ENCODE data around the gene ZNF521. TPM values are rescaled to one million over a fixed set of nuclear protein-coding genes. Genes with fewer than 3 reads are reported as not detected.
A peak's percentile ranks its signal among the peaks of the same experiment; 100 is the strongest.

ZNF521 gene
- polyA plus RNA-seq, 1 donor: 9.3 TPM

- WGBS (ENCODE audit: insufficient coverage, low lambda C conversion rate): no CpG with 5 or more reads among the region's 4 CpGs
- Histone ChIP-seq H3K27me3 (ENCODE audit: control insufficient read depth, insufficient read depth, low read length) (no peaks in the 10 kb centered on the region), H3K27ac (ENCODE audit: low read length) (no peak overlapping the region), H3K4me3 (ENCODE audit: low read length) (no peak overlapping the region), H3K9me3 (ENCODE audit: control insufficient read depth, low read depth, low read length) (no peaks in the 10 kb centered on the region), H3K4me1 (ENCODE audit: control insufficient read depth, insufficient read depth, low read length) (no peaks in the 10 kb centered on the region), H3K36me3 (ENCODE audit: control insufficient read depth, insufficient read depth, low read length) (no peaks in the 10 kb centered on the region)
- DNase-seq: no peak
These were observed 248.4 kb downstream of the ZNF521 start for GRCh38 chr18:25103468-25104155.

- H3K36me3 ChIP-seq (ENCODE audit: control insufficient read depth, insufficient read depth, low read length): no peaks in the 10 kb centered on the region
- WGBS (ENCODE audit: insufficient coverage, low lambda C conversion rate): no CpG with 5 or more reads among the region's 2 CpGs
- no peak for DNase-seq
These were observed 249.3 kb downstream of the ZNF521 start for GRCh38 chr18:25102662-25103061.

DNA sequence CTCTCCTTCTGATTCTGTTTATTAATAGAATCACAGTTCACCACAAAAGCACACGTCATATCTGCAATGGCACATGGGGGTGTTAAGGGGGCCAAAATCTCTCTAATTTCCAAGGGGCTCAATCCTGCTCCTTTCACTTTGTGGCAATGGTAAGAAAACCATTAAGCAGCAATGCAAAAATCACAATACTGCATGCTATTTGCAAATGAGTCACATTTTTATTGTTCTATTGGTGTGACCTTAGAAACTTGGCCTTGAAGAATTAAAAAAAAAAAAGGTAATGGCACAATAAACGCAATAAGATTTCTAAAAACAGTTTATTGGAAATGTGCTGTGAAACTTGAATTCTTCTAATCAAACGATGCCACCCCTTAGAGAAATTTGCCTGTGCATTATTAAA, 251.5 kb downstream of the ZNF521 start:
- no peaks in the 10 kb centered on the region for H3K27me3 ChIP-seq (ENCODE audit: control insufficient read depth, insufficient read depth, low read length)
- no peak for DNase-seq

More at GRCh38 chr18:25102662-25103061, 249.3 kb downstream of the ZNF521 start:
- no peaks in the 10 kb centered on the region for H3K27me3 ChIP-seq (ENCODE audit: control insufficient read depth, insufficient read depth, low read length)
- H3K4me1 ChIP-seq (ENCODE audit: control insufficient read depth, insufficient read depth, low read length): no peaks in the 10 kb centered on the region
- no peak overlapping the region for H3K27ac ChIP-seq (ENCODE audit: low read length)
- no peaks in the 10 kb centered on the region for H3K9me3 ChIP-seq (ENCODE audit: control insufficient read depth, low read depth, low read length)
- no peak overlapping the region for H3K4me3 ChIP-seq (ENCODE audit: low read length)

GRCh38 chr18:25099895-25100294, 252.1 kb downstream of the ZNF521 start:
- H3K36me3 ChIP-seq (ENCODE audit: control insufficient read depth, insufficient read depth, low read length): no peaks in the 10 kb centered on the region
- no CpG with 5 or more reads among the region's 3 CpGs for WGBS (ENCODE audit: insufficient coverage, low lambda C conversion rate)
- no peak overlapping the region for H3K27ac ChIP-seq (ENCODE audit: low read length)
- no peak for DNase-seq
- H3K4me3 ChIP-seq (ENCODE audit: low read length): no peak overlapping the region
- no peaks in the 10 kb centered on the region for H3K27me3 ChIP-seq (ENCODE audit: control insufficient read depth, insufficient read depth, low read length)
- H3K4me1 ChIP-seq (ENCODE audit: control insufficient read depth, insufficient read depth, low read length): no peaks in the 10 kb centered on the region
- no peaks in the 10 kb centered on the region for H3K9me3 ChIP-seq (ENCODE audit: control insufficient read depth, low read depth, low read length)

More for the DNA sequence above, 251.5 kb downstream of the ZNF521 start:
- no peaks in the 10 kb centered on the region for H3K4me1 ChIP-seq (ENCODE audit: control insufficient read depth, insufficient read depth, low read length)
- H3K4me3 ChIP-seq (ENCODE audit: low read length): no peak overlapping the region
- 29% methylated on average over 1 of the region's 3 CpGs for WGBS (ENCODE audit: insufficient coverage, low lambda C conversion rate)
- H3K36me3 ChIP-seq (ENCODE audit: control insufficient read depth, insufficient read depth, low read length): no peaks in the 10 kb centered on the region
- H3K9me3 ChIP-seq (ENCODE audit: control insufficient read depth, low read depth, low read length): no peaks in the 10 kb centered on the region
- no peak overlapping the region for H3K27ac ChIP-seq (ENCODE audit: low read length)

DNA sequence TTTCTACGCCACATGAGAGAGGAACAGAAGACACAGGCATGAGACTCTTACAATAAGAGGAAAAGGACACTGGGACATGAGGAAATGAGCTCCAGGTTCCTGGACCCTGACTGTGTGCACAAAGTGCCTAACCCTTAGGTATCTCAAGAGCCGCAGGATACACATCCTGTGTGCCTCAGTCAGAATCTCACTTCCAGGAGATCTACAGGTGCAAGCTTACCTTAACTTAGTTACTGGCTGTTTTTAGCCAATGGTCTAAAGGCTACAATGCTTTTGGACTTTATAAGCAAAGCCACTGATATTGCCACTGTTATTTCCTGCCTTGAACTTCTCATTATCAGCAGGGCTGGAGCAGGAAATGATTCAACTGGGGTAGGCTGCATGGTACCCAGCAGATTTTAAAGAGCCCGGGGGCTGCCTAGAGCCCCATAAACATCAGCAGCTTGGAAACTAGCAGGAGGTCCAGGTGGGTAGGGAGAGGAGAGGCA, 254.4 kb downstream of the ZNF521 start:
- no CpG with 5 or more reads among the region's 3 CpGs for WGBS (ENCODE audit: insufficient coverage, low lambda C conversion rate)
- no peaks in the 10 kb centered on the region for H3K36me3 ChIP-seq (ENCODE audit: control insufficient read depth, insufficient read depth, low read length)
- H3K4me3 ChIP-seq (ENCODE audit: low read length): no peak overlapping the region
- no peaks in the 10 kb centered on the region for H3K27me3 ChIP-seq (ENCODE audit: control insufficient read depth, insufficient read depth, low read length)
- H3K27ac ChIP-seq (ENCODE audit: low read length): no peak overlapping the region
- DNase-seq: no peak
- H3K4me1 ChIP-seq (ENCODE audit: control insufficient read depth, insufficient read depth, low read length): peaks cover 3% of the 10 kb centered on the region
- no peaks in the 10 kb centered on the region for H3K9me3 ChIP-seq (ENCODE audit: control insufficient read depth, low read depth, low read length)

DNA sequence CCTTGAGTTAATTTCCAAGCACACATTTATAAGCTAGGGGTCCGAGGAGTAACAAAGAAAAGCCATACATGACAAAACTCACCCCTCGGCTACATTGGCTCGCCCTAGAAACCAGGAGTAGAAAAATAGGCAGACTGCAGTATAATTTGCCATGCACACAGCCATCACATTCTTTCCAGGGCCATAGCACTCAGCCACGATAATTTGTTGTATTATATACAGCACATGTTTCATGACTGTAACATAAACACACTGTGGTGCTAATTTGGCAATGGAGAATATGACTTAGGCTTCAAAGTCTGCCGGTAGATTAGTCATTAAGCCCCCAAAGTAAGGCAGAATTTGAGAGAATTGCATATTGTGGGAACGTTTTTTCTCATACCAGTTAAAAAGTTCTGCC, 254.9 kb downstream of the ZNF521 start:
- H3K27me3 ChIP-seq (ENCODE audit: control insufficient read depth, insufficient read depth, low read length): no peaks in the 10 kb centered on the region
- no peak overlapping the region for H3K27ac ChIP-seq (ENCODE audit: low read length)
- 80% methylated on average over 2 of the region's 6 CpGs for WGBS (ENCODE audit: insufficient coverage, low lambda C conversion rate)
- no peak overlapping the region for H3K4me3 ChIP-seq (ENCODE audit: low read length)
- H3K36me3 ChIP-seq (ENCODE audit: control insufficient read depth, insufficient read depth, low read length): no peaks in the 10 kb centered on the region
- H3K9me3 ChIP-seq (ENCODE audit: control insufficient read depth, low read depth, low read length): no peaks in the 10 kb centered on the region
- peaks cover 3% of the 10 kb centered on the region for H3K4me1 ChIP-seq (ENCODE audit: control insufficient read depth, insufficient read depth, low read length)
- no peak for DNase-seq

GRCh38 chr18:25093141-25093540, 258.8 kb downstream of the ZNF521 start:
- no CpG with 5 or more reads among the region's 3 CpGs for WGBS (ENCODE audit: insufficient coverage, low lambda C conversion rate)
- Histone ChIP-seq H3K27me3 (ENCODE audit: control insufficient read depth, insufficient read depth, low read length) (no peaks in the 10 kb centered on the region), H3K9me3 (ENCODE audit: control insufficient read depth, low read depth, low read length) (no peaks in the 10 kb centered on the region), H3K4me1 (ENCODE audit: control insufficient read depth, insufficient read depth, low read length) (peaks cover 6% of the 10 kb centered on the region), H3K4me3 (ENCODE audit: low read length) (no peak overlapping the region), H3K27ac (ENCODE audit: low read length) (no peak overlapping the region), H3K36me3 (ENCODE audit: control insufficient read depth, insufficient read depth, low read length) (no peaks in the 10 kb centered on the region)
- peak; percentile 63 to 81 for DNase-seq

- WGBS (ENCODE audit: insufficient coverage, low lambda C conversion rate): no CpG with 5 or more reads among the region's 6 CpGs
These were observed 262.5 kb downstream of the ZNF521 start for GRCh38 chr18:25089470-25089869.

DNA sequence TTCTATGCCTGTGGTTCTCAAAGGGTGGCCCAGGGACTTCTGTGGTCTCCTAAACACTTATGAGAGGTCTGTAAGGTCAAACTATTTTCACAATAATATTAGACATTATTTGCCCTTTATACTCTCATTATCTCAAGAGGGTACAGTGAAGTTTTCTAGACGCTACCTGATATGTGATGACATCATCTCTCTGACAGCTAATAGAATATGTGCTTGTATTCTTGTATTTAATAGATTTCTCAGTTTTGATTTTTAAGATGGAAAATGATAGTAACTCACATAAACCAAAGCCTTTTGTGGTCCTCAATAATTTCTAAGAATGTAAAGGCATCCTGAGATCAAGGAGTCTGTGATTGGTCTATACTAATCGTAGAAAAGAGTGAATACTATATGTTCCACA, 265.1 kb downstream of the ZNF521 start:
- no peaks in the 10 kb centered on the region for H3K9me3 ChIP-seq (ENCODE audit: control insufficient read depth, low read depth, low read length)
- no peak overlapping the region for H3K27ac ChIP-seq (ENCODE audit: low read length)
- H3K4me1 ChIP-seq (ENCODE audit: control insufficient read depth, insufficient read depth, low read length): peaks cover 3% of the 10 kb centered on the region
- DNase-seq: no peak
- no peak overlapping the region for H3K4me3 ChIP-seq (ENCODE audit: low read length)
- no peaks in the 10 kb centered on the region for H3K27me3 ChIP-seq (ENCODE audit: control insufficient read depth, insufficient read depth, low read length)
- no peaks in the 10 kb centered on the region for H3K36me3 ChIP-seq (ENCODE audit: control insufficient read depth, insufficient read depth, low read length)
- 100% methylated on average over 1 of the region's 2 CpGs for WGBS (ENCODE audit: insufficient coverage, low lambda C conversion rate)

More at GRCh38 chr18:25089470-25089869, 262.5 kb downstream of the ZNF521 start:
- Histone ChIP-seq H3K4me3 (ENCODE audit: low read length) (no peak overlapping the region), H3K27me3 (ENCODE audit: control insufficient read depth, insufficient read depth, low read length) (no peaks in the 10 kb centered on the region), H3K9me3 (ENCODE audit: control insufficient read depth, low read depth, low read length) (no peaks in the 10 kb centered on the region), H3K4me1 (ENCODE audit: control insufficient read depth, insufficient read depth, low read length) (peaks cover 6% of the 10 kb centered on the region), H3K27ac (ENCODE audit: low read length) (no peak overlapping the region), H3K36me3 (ENCODE audit: control insufficient read depth, insufficient read depth, low read length) (no peaks in the 10 kb centered on the region)
- no peak for DNase-seq

- Histone ChIP-seq H3K27me3 (ENCODE audit: control insufficient read depth, insufficient read depth, low read length) (no peaks in the 10 kb centered on the region), H3K9me3 (ENCODE audit: control insufficient read depth, low read depth, low read length) (no peaks in the 10 kb centered on the region), H3K4me3 (ENCODE audit: low read length) (no peak overlapping the region), H3K27ac (ENCODE audit: low read length) (no peak overlapping the region), H3K36me3 (ENCODE audit: control insufficient read depth, insufficient read depth, low read length) (no peaks in the 10 kb centered on the region), H3K4me1 (ENCODE audit: control insufficient read depth, insufficient read depth, low read length) (peaks cover 15% of the 10 kb centered on the region)
- DNase-seq: no peak
- WGBS (ENCODE audit: insufficient coverage, low lambda C conversion rate): 100% methylated on average over 2 of the region's 8 CpGs
These were observed 271.0 kb downstream of the ZNF521 start for GRCh38 chr18:25081001-25081400.

GRCh38 chr18:25080211-25080610, 271.8 kb downstream of the ZNF521 start:
- H3K27ac ChIP-seq (ENCODE audit: low read length): no peak overlapping the region
- H3K27me3 ChIP-seq (ENCODE audit: control insufficient read depth, insufficient read depth, low read length): no peaks in the 10 kb centered on the region
- no peak for DNase-seq
- WGBS (ENCODE audit: insufficient coverage, low lambda C conversion rate): no CpG with 5 or more reads among the region's 10 CpGs
- no peaks in the 10 kb centered on the region for H3K9me3 ChIP-seq (ENCODE audit: control insufficient read depth, low read depth, low read length)
- no peaks in the 10 kb centered on the region for H3K36me3 ChIP-seq (ENCODE audit: control insufficient read depth, insufficient read depth, low read length)
- H3K4me3 ChIP-seq (ENCODE audit: low read length): no peak overlapping the region
- peaks cover 15% of the 10 kb centered on the region for H3K4me1 ChIP-seq (ENCODE audit: control insufficient read depth, insufficient read depth, low read length)
